Naive thymus-derived CD4-positive, alpha-beta T cell (primary cell): Measurements from ENCODE around the gene CENPL. TPM values are rescaled to one million over a fixed set of nuclear protein-coding genes. Genes with fewer than 3 reads are reported as not detected.

Experiments used
- ATAC-seq: fragments of 150-1000 bp; cut with Tn5 transposase; 2 replicates; pipeline ENCODE4 v1.10.0; 2021; ENCODE audit warnings: mild to moderate bottlenecking, moderate library complexity
- CTCF ChIA-PET: fragments of 350-600 bp; sonication (Branson Sonifier 250); formaldehyde crosslinking; loops from one replicate; lab custom pipeline; 2021; ENCODE audit warnings: antibody characterized with exemption; lab: Charles Lee
- POLR2A ChIA-PET: fragments of 350-600 bp; sonication (Branson Sonifier 250); formaldehyde crosslinking; loops from one replicate; lab custom pipeline; 2021; ENCODE audit warnings: antibody characterized with exemption, inconsistent platforms; lab: Charles Lee
- DNase-seq, 9 donors: peaks; one replicate each; pipeline versions ENCODE4 v3.0.0 to v3.0.0-alpha.2; 2020 to 2022; ENCODE audit warnings: mixed read lengths in 1 of 9
- H3K27ac ChIP-seq: one replicate; pipeline ENCODE4 v1.7.0; 2013; ENCODE audit warnings: mild to moderate bottlenecking, low read depth, low read length, moderate library complexity
- H3K27me3 ChIP-seq, 2 donors: one replicate each; pipeline ENCODE4 v1.7.0; 2013; ENCODE audit warnings: low read length in 2 of 2, mild to moderate bottlenecking in 2 of 2, moderate library complexity in 2 of 2; ENCODE audit not compliant: control insufficient read depth in 2 of 2, insufficient read depth in 2 of 2
- H3K36me3 ChIP-seq, 3 experiments: 1 replicate in 2 of 3; 2 replicates in 1 of 3; pipeline ENCODE4 v1.7.0; 2013; ENCODE audit warnings: low read length in 3 of 3, mild to moderate bottlenecking in 3 of 3, moderate library complexity in 1 of 3; ENCODE audit not compliant: insufficient read depth in 3 of 3, control insufficient read depth in 2 of 3
- H3K4me1 ChIP-seq, 2 donors: one replicate each; pipeline ENCODE4 v1.7.0; 2013; ENCODE audit warnings: low read length in 2 of 2, mild to moderate bottlenecking in 2 of 2, moderate library complexity in 1 of 2; ENCODE audit not compliant: control insufficient read depth in 2 of 2, insufficient read depth in 2 of 2
- H3K4me3 ChIP-seq: 2 replicates; pipeline ENCODE4 v1.7.0; 2013; ENCODE audit warnings: mild to moderate bottlenecking, low read length
- H3K9me3 ChIP-seq, 3 experiments: 1 replicate in 2 of 3; 2 replicates in 1 of 3; pipeline ENCODE4 v1.7.0; 2013; ENCODE audit warnings: low read length in 3 of 3; ENCODE audit not compliant: control insufficient read depth in 2 of 3
- H3K27ac Mint-ChIP-seq, 9 donors: one replicate each; pipeline ENCODE4 v1.8.0; 2020 to 2022; ENCODE audit warnings: mixed read lengths in 9 of 9, mild to moderate bottlenecking in 8 of 9, moderate library complexity in 5 of 9, inconsistent platforms in 2 of 9
- H3K27me3 Mint-ChIP-seq, 5 donors: one replicate each; pipeline ENCODE4 v1.8.0; 2021 to 2022; ENCODE audit warnings: mixed read lengths in 5 of 5, mild to moderate bottlenecking in 1 of 5
- H3K36me3 Mint-ChIP-seq, 5 donors: one replicate each; pipeline ENCODE4 v1.8.0; 2020 to 2022; ENCODE audit warnings: mixed read lengths in 5 of 5, mild to moderate bottlenecking in 3 of 5, inconsistent platforms in 1 of 5
- H3K4me1 Mint-ChIP-seq, 7 donors: one replicate each; pipeline ENCODE4 v1.8.0; 2020 to 2022; ENCODE audit warnings: mixed read lengths in 7 of 7, mild to moderate bottlenecking in 3 of 7, inconsistent platforms in 1 of 7
- H3K4me3 Mint-ChIP-seq, 10 donors: one replicate each; pipeline ENCODE4 v1.8.0; 2020 to 2022; ENCODE audit warnings: mild to moderate bottlenecking in 10 of 10, mixed read lengths in 10 of 10, moderate library complexity in 6 of 10, inconsistent platforms in 2 of 10
- H3K9me3 Mint-ChIP-seq, 11 donors: one replicate each; pipeline ENCODE4 v1.8.0; 2020 to 2022; ENCODE audit warnings: mixed read lengths in 11 of 11, mild to moderate bottlenecking in 4 of 11, inconsistent platforms in 1 of 11, moderate library complexity in 1 of 11
- intact Hi-C, 2 donors: fragments of 100-400 bp; cut with micrococcal nuclease; formaldehyde crosslinking; loops; one replicate each; pipeline ENCODE4 v1.15.1; 2023
- polyA plus RNA-seq, 2 donors: library from polyadenylated mRNA; unstranded; fragments of 300-500 nt; fragmentation: Illumina TruSeq; gene quantifications; one replicate each; pipeline ENCODE4 v1.2.3, GENCODE V29; 2021
- total RNA-seq, 6 experiments: library from RNA in 5 of 6; stranded (reverse) in 5 of 6; gene quantifications; 1 replicate in 5 of 6; 2 replicates in 1 of 6; pipeline ENCODE4 v1.2.3 and lab custom pipeline; 2021 to 2026

CENPL gene
- total and polyA plus RNA-seq, 7 experiments from 2014 or later = 5.1 to 25.1 (median 6.9) TPM

DNA sequence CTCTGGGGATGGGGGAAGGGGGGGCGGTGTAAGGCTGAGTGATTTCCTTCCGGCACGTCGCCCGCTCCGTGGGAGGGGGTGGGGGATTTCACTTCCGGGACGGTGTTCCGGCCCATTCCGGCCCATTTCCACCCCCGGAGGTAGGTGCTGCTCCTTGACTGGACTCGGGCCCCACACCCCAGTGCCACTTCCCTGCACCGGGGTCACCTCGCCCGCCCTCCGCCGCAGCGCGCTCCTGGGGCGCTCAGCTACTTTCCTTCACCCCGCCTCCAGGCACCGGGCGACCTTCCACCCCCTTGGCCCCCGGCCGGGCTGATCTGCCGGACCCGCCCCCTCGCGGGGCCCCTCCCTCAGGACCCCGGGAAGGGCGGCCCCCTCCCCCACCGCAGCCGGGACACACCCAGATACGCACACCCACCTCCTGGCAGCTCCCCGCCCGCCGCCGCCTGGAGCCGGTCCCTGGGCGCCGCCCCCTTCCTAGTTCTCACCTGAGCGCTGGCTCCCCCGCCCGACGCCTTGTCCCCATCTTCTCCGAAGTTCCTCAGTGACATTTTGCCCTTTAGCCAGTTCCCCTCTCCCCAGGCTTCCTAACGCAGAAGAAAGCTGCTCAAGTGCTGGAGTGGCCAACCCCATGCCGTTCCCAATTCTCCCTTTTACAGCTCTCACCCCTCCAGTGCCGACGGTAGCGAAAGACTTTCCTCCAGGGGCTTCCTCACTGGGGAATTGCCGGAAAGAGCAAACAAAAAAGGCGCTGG is 43.8 kb upstream of the CENPL start, which contains the start of gene ZBTB37:
TSS of gene ZBTB37 (plus strand) at position 115 of the 755 bp plus-strand sequence. CDS start 1,846 bp downstream, outside the sequence.
- peaks cover 52 to 86% (median 72%) of the 10 kb centered on the region in 7 donors for H3K4me1 Mint-ChIP-seq
- peaks cover 3 to 41% (median 10%) of the 10 kb centered on the region in 3 experiments for H3K36me3 ChIP-seq
- no peaks in the 10 kb centered on the region for H3K9me3 ChIP-seq
- ChIA-PET CTCF (interaction anchor here (0.6 to 0.9 kb wide), 4 partner anchors 153 to 926 kb away, joined by 3 to 4 read pairs (median 3); partner anchors contain the start of gene KLHL20), POLR2A (interaction anchor here (0.5 to 3.6 kb wide), 24 partner anchors 8 to 1258 kb away, joined by 3 to 28 read pairs (median 4); partner anchors contain the start of genes CACYBP, CENPL, DARS2 and KLHL20)
- peak within 1 kb of the TSS; percentile 92 to 98 (median 95) for H3K4me3 Mint-ChIP-seq
- H3K27ac Mint-ChIP-seq = peak within 1 kb of the TSS; percentile 85 to 99 (median 97)
- peak within 1 kb of the TSS; percentile 93 for H3K27ac ChIP-seq
- no peaks in the 10 kb centered on the region for H3K27me3 ChIP-seq
- DNase-seq (peak; percentile 74 to 96 (median 88)), ATAC-seq (peak; percentile 66)
- intact Hi-C loops = loop anchor here (1.0 to 5.0 kb wide), 18 partner anchors 44 to 1426 kb away; partner anchors contain the start of genes CENPL (in 2 of the 2), DARS2 (in 2 of the 2), KLHL20 (in 2 of the 2) and MRPS14 (in 2 of the 2)
- peaks cover 0 to 4% (median 0%) of the 10 kb centered on the region in 5 donors for H3K27me3 Mint-ChIP-seq
- H3K4me3 ChIP-seq = peak within 1 kb of the TSS; percentile 88
- H3K4me1 ChIP-seq = peaks cover 42 to 62% of the 10 kb centered on the region in 2 donors
- H3K9me3 Mint-ChIP-seq = peaks cover 0 to 5% (median 0%) of the 10 kb centered on the region in 11 donors
- peaks cover 16 to 52% (median 48%) of the 10 kb centered on the region in 5 donors for H3K36me3 Mint-ChIP-seq

DNA sequence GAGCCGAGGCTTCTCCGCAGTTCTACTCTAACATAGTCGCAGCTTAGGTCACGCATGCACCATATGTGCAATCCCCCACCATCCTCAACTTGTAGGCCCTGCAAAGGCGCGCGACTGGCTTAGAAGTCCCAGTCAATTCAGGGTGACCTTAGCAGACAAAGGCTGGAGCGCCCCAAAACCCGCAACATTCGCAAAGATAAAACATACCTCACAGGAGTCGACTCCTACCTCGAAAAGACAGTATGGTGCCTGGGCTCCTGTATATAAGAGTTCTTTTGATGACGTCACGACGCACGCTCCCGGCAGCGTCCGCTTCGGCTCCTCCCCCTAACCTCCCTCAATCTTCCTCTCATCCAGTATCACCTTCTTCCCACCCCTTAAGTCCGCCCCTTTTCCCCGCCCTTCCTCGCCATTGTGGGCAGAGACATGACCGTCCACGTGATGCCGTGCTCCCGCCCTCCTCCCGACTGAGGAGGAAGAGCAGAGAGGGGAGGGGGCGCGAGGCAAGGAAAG is 43.1 kb upstream of the CENPL start, which contains the start of gene GAS5:
TSS of gene GAS5 (minus strand) at position 237 of the 513 bp plus-strand sequence.
- peaks cover 0 to 4% (median 0%) of the 10 kb centered on the region in 5 donors for H3K27me3 Mint-ChIP-seq
- peak within 1 kb of the TSS; percentile 85 to 99 (median 97) for H3K27ac Mint-ChIP-seq
- peaks cover 16 to 52% (median 45%) of the 10 kb centered on the region in 5 donors for H3K36me3 Mint-ChIP-seq
- Histone ChIP-seq H3K27ac (peak within 1 kb of the TSS; percentile 93), H3K9me3 (no peaks in the 10 kb centered on the region), H3K27me3 (no peaks in the 10 kb centered on the region), H3K36me3 (peaks cover 3 to 48% (median 17%) of the 10 kb centered on the region in 3 experiments), H3K4me3 (peak within 1 kb of the TSS; percentile 88), H3K4me1 (peaks cover 42 to 62% of the 10 kb centered on the region in 2 donors)
- CTCF ChIA-PET = interaction anchor here (0.7 to 0.9 kb wide), 3 partner anchors 153 to 391 kb away, joined by 3 to 4 read pairs (median 3); partner anchors contain the start of gene KLHL20
- intact Hi-C loops = loop anchor here (1.0 to 5.0 kb wide), 18 partner anchors 44 to 1426 kb away; partner anchors contain the start of genes CENPL (in 2 of the 2), DARS2 (in 2 of the 2), KLHL20 (in 2 of the 2) and MRPS14 (in 2 of the 2)
- H3K9me3 Mint-ChIP-seq = peaks cover 0 to 5% (median 0%) of the 10 kb centered on the region in 11 donors
- H3K4me3 Mint-ChIP-seq = peak within 1 kb of the TSS; percentile 92 to 98 (median 95)
- POLR2A ChIA-PET = interaction anchor here (0.5 to 3.6 kb wide), 25 partner anchors 8 to 1335 kb away, joined by 3 to 28 read pairs (median 3); partner anchors contain the start of genes CACYBP, CENPL, DARS2 and KLHL20
- DNase-seq (peak; percentile 88 to 100 (median 99)), ATAC-seq (peak; percentile 92)
- peaks cover 50 to 80% (median 66%) of the 10 kb centered on the region in 7 donors for H3K4me1 Mint-ChIP-seq

DNA sequence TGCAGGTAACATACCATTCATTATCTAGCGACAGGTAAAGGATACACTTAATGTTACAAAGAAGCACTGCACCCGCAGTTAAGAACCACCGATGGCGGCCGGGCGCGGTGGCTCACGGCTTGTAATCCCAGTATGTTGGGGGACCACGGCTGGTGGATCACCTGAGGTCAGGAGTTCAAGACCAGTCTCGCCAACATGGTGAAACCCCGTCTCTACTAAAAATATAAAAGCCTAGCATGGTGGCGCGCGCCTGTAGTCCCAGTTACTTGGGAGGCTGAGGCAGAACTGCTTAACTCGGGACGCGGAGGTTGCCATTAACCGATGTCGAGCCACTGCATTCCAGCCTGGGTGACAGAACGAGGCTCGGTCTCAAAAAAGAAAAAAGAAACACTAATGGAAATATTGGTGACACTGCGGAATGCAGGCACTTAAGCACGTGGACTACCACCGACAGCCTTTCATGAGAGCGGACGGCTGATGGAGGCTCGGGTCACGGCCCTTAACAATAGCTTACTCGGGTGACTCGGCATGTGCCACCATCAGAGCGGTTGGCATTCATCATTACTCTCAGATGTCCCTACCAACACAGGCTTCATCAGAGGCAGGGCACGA is 42.6 kb upstream of the CENPL start:
- Histone ChIP-seq H3K27me3 (no peaks in the 10 kb centered on the region), H3K4me3 (peak overlapping the region; percentile 88), H3K36me3 (peaks cover 3 to 53% (median 19%) of the 10 kb centered on the region in 3 experiments), H3K9me3 (no peaks in the 10 kb centered on the region), H3K27ac (peak overlapping the region; percentile 73), H3K4me1 (peaks cover 42 to 59% of the 10 kb centered on the region in 2 donors)
- DNase-seq (peak in 2 of 9 donors; percentile 4 to 7), ATAC-seq (no peak)
- POLR2A ChIA-PET = interaction anchor here (0.6 to 3.6 kb wide), 12 partner anchors 10 to 1335 kb away, joined by 3 to 28 read pairs (median 5); partner anchors contain the start of genes CENPL, DARS2, KLHL20 and PRDX6
- intact Hi-C loops = loop anchor here (5.0 kb wide), 4 partner anchors 65 to 1425 kb away; partner anchors contain the start of genes KIAA0040 (in 1 of the 2) and PIGC (in 1 of the 2)
- Mint-ChIP-seq H3K27ac (peak overlapping the region; percentile 85 to 99 (median 97)), H3K4me1 (peaks cover 47 to 76% (median 64%) of the 10 kb centered on the region in 7 donors), H3K27me3 (peaks cover 0 to 4% (median 0%) of the 10 kb centered on the region in 5 donors), H3K4me3 (peak overlapping the region; percentile 92 to 98 (median 95)), H3K36me3 (peaks cover 16 to 51% (median 45%) of the 10 kb centered on the region in 5 donors), H3K9me3 (peaks cover 0 to 5% (median 0%) of the 10 kb centered on the region in 11 donors)
- CTCF ChIA-PET = no interaction called here

DNA sequence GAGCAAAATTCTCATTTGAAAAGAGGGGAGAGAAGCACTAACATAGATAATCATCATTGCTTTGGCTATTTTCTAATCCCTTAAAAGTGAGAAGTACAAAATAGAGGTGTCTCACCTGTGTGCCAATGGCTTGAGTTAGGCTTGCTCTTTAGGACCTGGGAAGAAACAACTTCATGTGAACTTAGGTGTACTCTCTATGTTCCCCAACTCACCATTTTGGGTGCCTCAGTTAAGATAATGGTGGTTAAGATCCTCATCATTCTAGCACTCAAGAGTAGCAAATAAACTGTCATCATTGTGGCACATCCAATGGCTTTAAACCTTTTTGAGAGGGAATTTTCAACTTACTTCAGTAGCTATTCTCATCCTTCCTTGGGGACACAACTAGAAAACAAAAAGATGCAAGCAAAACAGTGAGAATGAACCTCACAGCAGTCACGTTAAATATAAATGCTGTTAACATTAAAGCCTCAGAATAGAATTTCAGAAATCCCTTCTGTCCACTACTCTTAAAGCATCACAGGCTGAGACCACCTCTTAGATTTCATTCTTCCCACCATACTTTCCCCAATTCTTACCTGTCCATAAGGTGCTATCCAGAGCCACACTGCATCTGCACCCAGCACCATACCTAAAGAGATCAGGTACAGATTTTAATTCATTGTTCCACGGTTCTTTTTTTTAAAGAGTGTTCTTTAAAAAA is 41.9 kb upstream of the CENPL start:
- peaks cover 42 to 56% of the 10 kb centered on the region in 2 donors for H3K4me1 ChIP-seq
- peaks cover 16 to 53% (median 44%) of the 10 kb centered on the region in 5 donors for H3K36me3 Mint-ChIP-seq
- POLR2A ChIA-PET = interaction anchor here (1.2 to 3.5 kb wide), 3 partner anchors 12 to 294 kb away, joined by 5 to 16 read pairs (median 9); partner anchors contain the start of genes DARS2 and RABGAP1L

More for the DNA sequence above, 41.9 kb upstream of the CENPL start:
- CTCF ChIA-PET = no interaction called here
- H3K4me3 ChIP-seq = peak overlapping the region; percentile 88
- H3K27ac Mint-ChIP-seq = peak overlapping the region; percentile 85 to 99 (median 97)
- H3K4me1 Mint-ChIP-seq = peaks cover 44 to 72% (median 64%) of the 10 kb centered on the region in 7 donors
- H3K9me3 ChIP-seq = no peaks in the 10 kb centered on the region
- H3K4me3 Mint-ChIP-seq = peak overlapping the region; percentile 92 to 98 (median 95)
- intact Hi-C loops = loop anchor here (5.0 kb wide), 4 partner anchors 66 to 1424 kb away; partner anchors contain the start of genes KIAA0040 (in 1 of the 2) and PIGC (in 1 of the 2)
- peak overlapping the region; percentile 73 for H3K27ac ChIP-seq
- no peaks in the 10 kb centered on the region for H3K27me3 ChIP-seq
- no peak for ATAC-seq
- DNase-seq = no peak
- H3K36me3 ChIP-seq = peaks cover 3 to 60% (median 19%) of the 10 kb centered on the region in 3 experiments
- H3K27me3 Mint-ChIP-seq = peaks cover 0 to 4% (median 0%) of the 10 kb centered on the region in 5 donors
- peaks cover 0 to 5% (median 0%) of the 10 kb centered on the region in 11 donors for H3K9me3 Mint-ChIP-seq
